HepG2 (cell line): Measurements from ENCODE around the gene PPP4R4. TPM values are rescaled to one million over a fixed set of nuclear protein-coding genes. Genes with fewer than 3 reads are reported as not detected.
A peak's percentile ranks its signal among the peaks of the same experiment; 100 is the strongest.

ENCODE experiments used
- AGO1 ChIP-seq: fragments of 200-400 bp; formaldehyde crosslinking; IDR thresholded peaks from 2 replicates; pipeline ENCODE4 v1.6.1; 2017; ENCODE audit warnings: mild to moderate bottlenecking, low read depth, low read length, moderate library complexity; ENCODE audit not compliant: poor library complexity, severe bottlenecking
- BRD4 ChIP-seq: sonication (generic); formaldehyde crosslinking; IDR thresholded peaks from 2 replicates; pipeline ENCODE4 v1.4.0; 2020; ENCODE audit warnings: missing genetic modification reagents
- CBX5 ChIP-seq: sonication (generic); formaldehyde crosslinking; IDR thresholded peaks from 2 replicates; pipeline ENCODE4 v1.4.0; 2020; ENCODE audit warnings: missing genetic modification reagents, borderline replicate concordance
- CEBPG ChIP-seq: IDR thresholded peaks from 2 replicates; pipeline ENCODE4 v1.6.1; 2016
- DR1 ChIP-seq: sonication (generic); formaldehyde crosslinking; IDR thresholded peaks from 2 replicates; pipeline ENCODE4 v1.8.0; 2021; ENCODE audit warnings: mild to moderate bottlenecking, missing genetic modification reagents, inconsistent platforms
- HHEX ChIP-seq: IDR thresholded peaks from 2 replicates; pipeline ENCODE4 v1.6.1; 2016; ENCODE audit warnings: control low read depth
- SIX4 ChIP-seq: sonication (generic); formaldehyde crosslinking; IDR thresholded peaks from 2 replicates; pipeline ENCODE4 v1.4.0; 2020; ENCODE audit warnings: missing genetic modification reagents
- ZNF549 ChIP-seq: sonication (generic); formaldehyde crosslinking; IDR thresholded peaks from 2 replicates; pipeline ENCODE4 v1.5.0; 2020; ENCODE audit warnings: missing genetic modification reagents
- ZNF614 ChIP-seq: IDR thresholded peaks from 2 replicates; pipeline ENCODE4 v1.6.1; 2018; ENCODE audit warnings: missing biosample characterization, missing genetic modification reagents, inconsistent platforms, borderline replicate concordance
- ZNF839 ChIP-seq: sonication (generic); formaldehyde crosslinking; IDR thresholded peaks from 2 replicates; pipeline ENCODE4 v1.4.0; 2020; ENCODE audit warnings: missing genetic modification reagents, mild to moderate bottlenecking, borderline replicate concordance
- polyA plus RNA-seq, 8 experiments: library from polyadenylated mRNA; depleted of rRNA in 3 of 8; stranded (reverse) in 7 of 8; unstranded in 1 of 8; fragments of >200 nt; fragmentation: Illumina TruSeq in 4 of 8; extraction: Trizol in 4 of 8; gene quantifications; 2 replicates each; pipeline versions ENCODE4 v1.2.1 to v1.2.3, GENCODE V29; 2011 to 2016; ENCODE audit warnings: low read depth in 4 of 8, missing spikeins in 1 of 8, mixed read lengths in 1 of 8; ENCODE audit not compliant: insufficient read depth in 1 of 8
- total RNA-seq, 5 experiments: library from RNA; depleted of rRNA; stranded (reverse); fragments of >200 nt; fragmentation: Illumina TruSeq; extraction: Trizol; gene quantifications; 2 replicates each; pipeline ENCODE4 v1.2.3, GENCODE V29; 2016; ENCODE audit warnings: low read depth in 1 of 5
- TF ChIP-seq, protein P1 (sequence below): sonication (generic); formaldehyde crosslinking; IDR thresholded peaks from 2 replicates; pipeline ENCODE4 v1.5.1; 2020; ENCODE audit warnings: mild to moderate bottlenecking, missing genetic modification reagents, moderate library complexity
- TF ChIP-seq, protein P2 (sequence below): IDR thresholded peaks from 2 replicates; pipeline ENCODE4 v1.6.1; 2018; ENCODE audit warnings: missing genetic modification reagents
- TF ChIP-seq, protein P3 (sequence below): sonication (generic); formaldehyde crosslinking; IDR thresholded peaks from 2 replicates; pipeline ENCODE4 v1.5.0; 2020; ENCODE audit warnings: mild to moderate bottlenecking, missing genetic modification reagents
- TF ChIP-seq, protein P4 (sequence below): sonication (generic); formaldehyde crosslinking; IDR thresholded peaks from 2 replicates; pipeline ENCODE4 v1.5.0; 2020; ENCODE audit warnings: missing genetic modification reagents, mild to moderate bottlenecking, borderline replicate concordance
- TF ChIP-seq, protein P5 (sequence below): sonication (generic); formaldehyde crosslinking; conservative IDR thresholded peaks from 2 replicates; pipeline ENCODE4 v1.8.0; 2022; ENCODE audit warnings: mild to moderate bottlenecking, moderate library complexity, missing genetic modification reagents
- TF ChIP-seq, protein P6 (sequence below): sonication (generic); formaldehyde crosslinking; IDR thresholded peaks from 2 replicates; pipeline ENCODE4 v1.8.0; 2022; ENCODE audit warnings: mild to moderate bottlenecking, missing genetic modification reagents, moderate library complexity

PPP4R4 gene
- total and polyA plus RNA-seq, 2 of the 13 experiments (the other 11 are each of a cell fraction or from before 2014, with no cell fraction given) = 9.5 to 19.8 TPM

DNA sequence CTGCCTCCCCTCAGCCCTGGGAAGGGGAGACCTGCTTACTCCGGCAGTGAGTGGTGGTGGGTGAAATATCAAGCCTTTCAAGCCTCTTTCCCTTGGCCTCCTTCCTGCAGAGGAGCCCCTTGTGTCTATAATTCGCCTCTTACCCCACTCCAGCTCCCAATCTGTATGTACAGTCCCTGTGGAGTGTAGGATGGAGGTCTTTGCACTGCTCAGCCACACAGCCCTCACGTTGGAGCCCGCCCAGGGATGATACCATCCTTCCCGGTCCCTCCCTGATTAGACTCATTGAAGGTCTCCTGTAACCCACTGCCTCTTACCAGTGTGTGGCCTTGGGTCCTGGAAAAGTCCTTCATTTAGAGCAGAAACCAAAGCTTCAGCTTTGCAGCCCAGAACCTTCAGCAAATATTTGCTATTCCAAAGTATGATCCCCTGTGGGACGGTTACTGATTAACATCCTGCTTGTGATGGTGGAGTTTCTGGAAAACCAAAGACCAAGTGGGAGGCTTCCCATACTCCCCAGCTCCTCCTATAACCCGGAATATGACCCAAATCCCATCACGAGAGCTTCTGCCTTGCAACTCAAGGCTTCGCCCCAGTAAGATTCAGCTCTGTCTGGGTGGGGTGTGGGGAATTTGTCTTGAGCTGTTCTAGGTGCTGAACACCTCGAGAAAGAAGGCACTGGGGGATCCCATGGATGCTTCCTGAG, 118.9 kb downstream of the PPP4R4 start, which contains the start of gene SERPINA10 (continued):
- TF ChIP-seq ZNF549 (CRISPR knock-in tag) (no peak), HHEX (CRISPR knock-in tag) (peak; percentile 6; the same call in 1 of the 2 replicates), AGO1 (no peak), CBX5 (CRISPR knock-in tag) (peak; percentile 68), ZNF614 (CRISPR knock-in tag) (peak; percentile 77; the same call in 1 of the 2 replicates), CEBPG (peak; percentile 45; the same call in 1 of the 2 replicates), SIX4 (peak; percentile 58; the same call in 1 of the 2 replicates), BRD4 (CRISPR knock-in tag) (no peak; the same call in 1 of the 2 replicates), DR1 (peak; percentile 61), ZNF839 (no peak)
- TF ChIP-seq, protein P1, sequence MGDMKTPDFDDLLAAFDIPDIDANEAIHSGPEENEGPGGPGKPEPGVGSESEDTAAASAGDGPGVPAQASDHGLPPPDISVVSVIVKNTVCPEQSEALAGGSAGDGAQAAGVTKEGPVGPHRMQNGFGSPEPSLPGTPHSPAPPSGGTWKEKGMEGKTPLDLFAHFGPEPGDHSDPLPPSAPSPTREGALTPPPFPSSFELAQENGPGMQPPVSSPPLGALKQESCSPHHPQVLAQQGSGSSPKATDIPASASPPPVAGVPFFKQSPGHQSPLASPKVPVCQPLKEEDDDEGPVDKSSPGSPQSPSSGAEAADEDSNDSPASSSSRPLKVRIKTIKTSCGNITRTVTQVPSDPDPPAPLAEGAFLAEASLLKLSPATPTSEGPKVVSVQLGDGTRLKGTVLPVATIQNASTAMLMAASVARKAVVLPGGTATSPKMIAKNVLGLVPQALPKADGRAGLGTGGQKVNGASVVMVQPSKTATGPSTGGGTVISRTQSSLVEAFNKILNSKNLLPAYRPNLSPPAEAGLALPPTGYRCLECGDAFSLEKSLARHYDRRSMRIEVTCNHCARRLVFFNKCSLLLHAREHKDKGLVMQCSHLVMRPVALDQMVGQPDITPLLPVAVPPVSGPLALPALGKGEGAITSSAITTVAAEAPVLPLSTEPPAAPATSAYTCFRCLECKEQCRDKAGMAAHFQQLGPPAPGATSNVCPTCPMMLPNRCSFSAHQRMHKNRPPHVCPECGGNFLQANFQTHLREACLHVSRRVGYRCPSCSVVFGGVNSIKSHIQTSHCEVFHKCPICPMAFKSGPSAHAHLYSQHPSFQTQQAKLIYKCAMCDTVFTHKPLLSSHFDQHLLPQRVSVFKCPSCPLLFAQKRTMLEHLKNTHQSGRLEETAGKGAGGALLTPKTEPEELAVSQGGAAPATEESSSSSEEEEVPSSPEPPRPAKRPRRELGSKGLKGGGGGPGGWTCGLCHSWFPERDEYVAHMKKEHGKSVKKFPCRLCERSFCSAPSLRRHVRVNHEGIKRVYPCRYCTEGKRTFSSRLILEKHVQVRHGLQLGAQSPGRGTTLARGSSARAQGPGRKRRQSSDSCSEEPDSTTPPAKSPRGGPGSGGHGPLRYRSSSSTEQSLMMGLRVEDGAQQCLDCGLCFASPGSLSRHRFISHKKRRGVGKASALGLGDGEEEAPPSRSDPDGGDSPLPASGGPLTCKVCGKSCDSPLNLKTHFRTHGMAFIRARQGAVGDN = peak; percentile 55
- TF ChIP-seq, protein P2, sequence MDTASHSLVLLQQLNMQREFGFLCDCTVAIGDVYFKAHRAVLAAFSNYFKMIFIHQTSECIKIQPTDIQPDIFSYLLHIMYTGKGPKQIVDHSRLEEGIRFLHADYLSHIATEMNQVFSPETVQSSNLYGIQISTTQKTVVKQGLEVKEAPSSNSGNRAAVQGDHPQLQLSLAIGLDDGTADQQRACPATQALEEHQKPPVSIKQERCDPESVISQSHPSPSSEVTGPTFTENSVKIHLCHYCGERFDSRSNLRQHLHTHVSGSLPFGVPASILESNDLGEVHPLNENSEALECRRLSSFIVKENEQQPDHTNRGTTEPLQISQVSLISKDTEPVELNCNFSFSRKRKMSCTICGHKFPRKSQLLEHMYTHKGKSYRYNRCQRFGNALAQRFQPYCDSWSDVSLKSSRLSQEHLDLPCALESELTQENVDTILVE (CRISPR knock-in tag) = 0 out of 2 replicates have a peak, but pooled peaks have one; percentile 26
- TF ChIP-seq, protein P3, sequence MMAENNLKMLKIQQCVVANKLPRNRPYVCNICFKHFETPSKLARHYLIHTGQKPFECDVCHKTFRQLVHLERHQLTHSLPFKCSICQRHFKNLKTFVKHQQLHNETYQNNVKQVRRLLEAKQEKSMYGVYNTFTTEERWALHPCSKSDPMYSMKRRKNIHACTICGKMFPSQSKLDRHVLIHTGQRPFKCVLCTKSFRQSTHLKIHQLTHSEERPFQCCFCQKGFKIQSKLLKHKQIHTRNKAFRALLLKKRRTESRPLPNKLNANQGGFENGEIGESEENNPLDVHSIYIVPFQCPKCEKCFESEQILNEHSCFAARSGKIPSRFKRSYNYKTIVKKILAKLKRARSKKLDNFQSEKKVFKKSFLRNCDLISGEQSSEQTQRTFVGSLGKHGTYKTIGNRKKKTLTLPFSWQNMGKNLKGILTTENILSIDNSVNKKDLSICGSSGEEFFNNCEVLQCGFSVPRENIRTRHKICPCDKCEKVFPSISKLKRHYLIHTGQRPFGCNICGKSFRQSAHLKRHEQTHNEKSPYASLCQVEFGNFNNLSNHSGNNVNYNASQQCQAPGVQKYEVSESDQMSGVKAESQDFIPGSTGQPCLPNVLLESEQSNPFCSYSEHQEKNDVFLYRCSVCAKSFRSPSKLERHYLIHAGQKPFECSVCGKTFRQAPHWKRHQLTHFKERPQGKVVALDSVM (CRISPR knock-in tag) = no peak
- TF ChIP-seq, protein P4, sequence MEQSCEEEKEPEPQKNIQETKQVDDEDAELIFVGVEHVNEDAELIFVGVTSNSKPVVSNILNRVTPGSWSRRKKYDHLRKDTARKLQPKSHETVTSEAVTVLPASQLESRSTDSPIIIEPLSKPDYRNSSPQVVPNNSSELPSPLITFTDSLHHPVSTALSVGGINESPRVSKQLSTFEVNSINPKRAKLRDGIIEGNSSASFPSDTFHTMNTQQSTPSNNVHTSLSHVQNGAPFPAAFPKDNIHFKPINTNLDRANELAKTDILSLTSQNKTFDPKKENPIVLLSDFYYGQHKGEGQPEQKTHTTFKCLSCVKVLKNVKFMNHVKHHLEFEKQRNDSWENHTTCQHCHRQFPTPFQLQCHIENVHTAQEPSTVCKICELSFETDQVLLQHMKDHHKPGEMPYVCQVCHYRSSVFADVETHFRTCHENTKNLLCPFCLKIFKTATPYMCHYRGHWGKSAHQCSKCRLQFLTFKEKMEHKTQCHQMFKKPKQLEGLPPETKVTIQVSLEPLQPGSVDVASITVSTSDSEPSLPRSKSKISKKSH (CRISPR knock-in tag) = peak; percentile 38; the same call in 1 of the 2 replicates
- TF ChIP-seq, protein P5, sequence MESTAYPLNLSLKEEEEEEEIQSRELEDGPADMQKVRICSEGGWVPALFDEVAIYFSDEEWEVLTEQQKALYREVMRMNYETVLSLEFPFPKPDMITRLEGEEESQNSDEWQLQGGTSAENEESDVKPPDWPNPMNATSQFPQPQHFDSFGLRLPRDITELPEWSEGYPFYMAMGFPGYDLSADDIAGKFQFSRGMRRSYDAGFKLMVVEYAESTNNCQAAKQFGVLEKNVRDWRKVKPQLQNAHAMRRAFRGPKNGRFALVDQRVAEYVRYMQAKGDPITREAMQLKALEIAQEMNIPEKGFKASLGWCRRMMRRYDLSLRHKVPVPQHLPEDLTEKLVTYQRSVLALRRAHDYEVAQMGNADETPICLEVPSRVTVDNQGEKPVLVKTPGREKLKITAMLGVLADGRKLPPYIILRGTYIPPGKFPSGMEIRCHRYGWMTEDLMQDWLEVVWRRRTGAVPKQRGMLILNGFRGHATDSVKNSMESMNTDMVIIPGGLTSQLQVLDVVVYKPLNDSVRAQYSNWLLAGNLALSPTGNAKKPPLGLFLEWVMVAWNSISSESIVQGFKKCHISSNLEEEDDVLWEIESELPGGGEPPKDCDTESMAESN (CRISPR knock-in tag) = peak; percentile 35; the same call in 1 of the 2 replicates
- TF ChIP-seq, protein P6, sequence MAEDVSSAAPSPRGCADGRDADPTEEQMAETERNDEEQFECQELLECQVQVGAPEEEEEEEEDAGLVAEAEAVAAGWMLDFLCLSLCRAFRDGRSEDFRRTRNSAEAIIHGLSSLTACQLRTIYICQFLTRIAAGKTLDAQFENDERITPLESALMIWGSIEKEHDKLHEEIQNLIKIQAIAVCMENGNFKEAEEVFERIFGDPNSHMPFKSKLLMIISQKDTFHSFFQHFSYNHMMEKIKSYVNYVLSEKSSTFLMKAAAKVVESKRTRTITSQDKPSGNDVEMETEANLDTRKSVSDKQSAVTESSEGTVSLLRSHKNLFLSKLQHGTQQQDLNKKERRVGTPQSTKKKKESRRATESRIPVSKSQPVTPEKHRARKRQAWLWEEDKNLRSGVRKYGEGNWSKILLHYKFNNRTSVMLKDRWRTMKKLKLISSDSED (CRISPR knock-in tag) = no peak
